OCI-LY3 (cell line): ENCODE results near the gene ASMTL.

Experiments used
- H2AFZ ChIP-seq: fragments of 200-600, 300-600 bp; shearing (Covaris generic); 2 replicates; pipeline ENCODE4 v1.6.0; 2014; ENCODE audit warnings: antibody characterized with exemption, low read depth, low read length
- H3K27ac ChIP-seq: fragments of 200-600, 300-600 bp; sonication (generic); 2 replicates; pipeline ENCODE4 v1.5.1; 2014; ENCODE audit warnings: mild to moderate bottlenecking, low read length, moderate library complexity, mixed read lengths
- H3K27me3 ChIP-seq: fragments of 200-600, 300-600 bp; sonication (generic); 2 replicates; pipeline ENCODE4 v1.6.1; 2014; ENCODE audit warnings: low read depth, low read length, mixed read lengths
- H3K36me3 ChIP-seq: fragments of 200-600, 300-600 bp; sonication (generic); replicated peaks from 2 replicates; pipeline ENCODE3; 2014; ENCODE audit warnings: low read depth, low read length, mixed read lengths
- H3K4me1 ChIP-seq: fragments of 300-600, 200-600 bp; sonication (generic); 2 replicates; pipeline ENCODE4 v1.6.1; 2014; ENCODE audit warnings: low read length, mixed read lengths
- H3K4me2 ChIP-seq: fragments of 200-600, 300-600 bp; sonication (generic); 2 replicates; pipeline ENCODE4 v1.6.1; 2014; ENCODE audit warnings: low read length, mixed read lengths
- H3K4me3 ChIP-seq: fragments of 300-600, 200-600 bp; sonication (generic); 2 replicates; pipeline ENCODE4 v1.5.1; 2014; ENCODE audit warnings: antibody characterized with exemption, mild to moderate bottlenecking, low read length, moderate library complexity
- H3K79me2 ChIP-seq: fragments of 300-600, 200-600 bp; shearing (Covaris generic); 2 replicates; pipeline ENCODE4 v1.6.1; 2014; ENCODE audit warnings: mild to moderate bottlenecking, low read length, mixed read lengths
- H3K9ac ChIP-seq: fragments of 300-600, 200-600 bp; shearing (Covaris generic); 2 replicates; pipeline ENCODE4 v1.6.0; 2014; ENCODE audit warnings: mild to moderate bottlenecking, low read length, moderate library complexity
- H3K9me3 ChIP-seq: fragments of 200-600, 300-600 bp; shearing (Covaris generic); 2 replicates; pipeline ENCODE4 v1.6.1; 2014; ENCODE audit warnings: low read length, mixed read lengths; ENCODE audit not compliant: insufficient read depth
- H4K20me1 ChIP-seq: fragments of 200-600, 300-600 bp; sonication (generic); 2 replicates; pipeline ENCODE4 v1.6.1; 2016; ENCODE audit warnings: low read length, mixed read lengths; ENCODE audit not compliant: insufficient read depth
- EZH2phosphoT487 ChIP-seq: fragments of 200-600 bp; shearing (Covaris generic); IDR thresholded peaks from 2 replicates; pipeline ENCODE4 v1.6.1; 2018; ENCODE audit warnings: antibody characterized with exemption, mixed run types, low read depth
- TF ChIP-seq, protein P1 (sequence below): fragments of 200-600, 300-600 bp; sonication (generic); IDR thresholded peaks from 2 replicates; pipeline ENCODE4 v1.5.1; 2014; ENCODE audit warnings: antibody characterized with exemption, low read length, low read depth

ASMTL gene

DNA sequence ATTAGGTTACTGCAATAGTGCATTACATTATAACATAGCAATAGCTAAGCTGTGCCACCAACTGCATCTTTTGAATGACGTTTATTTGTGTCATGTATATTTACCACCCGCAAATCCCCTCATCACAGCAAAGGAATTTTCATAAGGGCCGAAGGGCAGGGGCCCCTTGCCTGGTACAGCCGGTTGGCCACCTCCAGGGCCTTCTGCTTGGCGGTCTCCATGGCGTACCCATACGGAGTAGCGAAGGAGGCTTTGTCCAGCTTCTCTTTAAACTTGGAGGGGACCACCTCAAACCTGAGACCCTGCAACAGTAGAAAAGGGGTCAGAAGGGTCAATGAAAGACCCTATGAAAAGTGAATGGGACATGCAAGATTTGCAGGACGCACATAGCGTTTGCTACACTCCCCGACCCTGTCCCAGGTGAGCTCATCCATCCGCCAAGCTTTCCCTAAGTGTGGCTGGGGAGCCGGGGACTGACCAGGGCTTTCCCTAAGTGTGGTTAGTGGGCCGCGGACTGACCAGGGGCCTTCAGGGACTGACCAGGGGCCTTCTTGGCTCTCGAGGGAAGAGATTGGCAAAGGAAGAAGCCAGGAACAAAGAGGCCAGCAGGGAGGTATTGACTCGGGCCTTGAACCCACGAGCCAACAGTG lies 10.6 kb downstream of the ASMTL start:
- peaks cover 54% of the 10 kb centered on the region for H3K79me2 ChIP-seq
- TF ChIP-seq EZH2phosphoT487 = no peak
- TF ChIP-seq, protein P1, sequence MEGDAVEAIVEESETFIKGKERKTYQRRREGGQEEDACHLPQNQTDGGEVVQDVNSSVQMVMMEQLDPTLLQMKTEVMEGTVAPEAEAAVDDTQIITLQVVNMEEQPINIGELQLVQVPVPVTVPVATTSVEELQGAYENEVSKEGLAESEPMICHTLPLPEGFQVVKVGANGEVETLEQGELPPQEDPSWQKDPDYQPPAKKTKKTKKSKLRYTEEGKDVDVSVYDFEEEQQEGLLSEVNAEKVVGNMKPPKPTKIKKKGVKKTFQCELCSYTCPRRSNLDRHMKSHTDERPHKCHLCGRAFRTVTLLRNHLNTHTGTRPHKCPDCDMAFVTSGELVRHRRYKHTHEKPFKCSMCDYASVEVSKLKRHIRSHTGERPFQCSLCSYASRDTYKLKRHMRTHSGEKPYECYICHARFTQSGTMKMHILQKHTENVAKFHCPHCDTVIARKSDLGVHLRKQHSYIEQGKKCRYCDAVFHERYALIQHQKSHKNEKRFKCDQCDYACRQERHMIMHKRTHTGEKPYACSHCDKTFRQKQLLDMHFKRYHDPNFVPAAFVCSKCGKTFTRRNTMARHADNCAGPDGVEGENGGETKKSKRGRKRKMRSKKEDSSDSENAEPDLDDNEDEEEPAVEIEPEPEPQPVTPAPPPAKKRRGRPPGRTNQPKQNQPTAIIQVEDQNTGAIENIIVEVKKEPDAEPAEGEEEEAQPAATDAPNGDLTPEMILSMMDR = no peak
- no peak overlapping the region for H2AFZ ChIP-seq
- H3K4me1 ChIP-seq = no peaks in the 10 kb centered on the region
- H3K9ac ChIP-seq = no peak overlapping the region
- H3K27ac ChIP-seq = no peak overlapping the region
- H3K4me3 ChIP-seq = no peak overlapping the region
- no peak overlapping the region for H3K4me2 ChIP-seq
- H3K27me3 ChIP-seq = no peaks in the 10 kb centered on the region
- peaks cover 67% of the 10 kb centered on the region for H3K36me3 ChIP-seq
- peaks cover 28% of the 10 kb centered on the region for H4K20me1 ChIP-seq
- H3K9me3 ChIP-seq = no peaks in the 10 kb centered on the region

DNA sequence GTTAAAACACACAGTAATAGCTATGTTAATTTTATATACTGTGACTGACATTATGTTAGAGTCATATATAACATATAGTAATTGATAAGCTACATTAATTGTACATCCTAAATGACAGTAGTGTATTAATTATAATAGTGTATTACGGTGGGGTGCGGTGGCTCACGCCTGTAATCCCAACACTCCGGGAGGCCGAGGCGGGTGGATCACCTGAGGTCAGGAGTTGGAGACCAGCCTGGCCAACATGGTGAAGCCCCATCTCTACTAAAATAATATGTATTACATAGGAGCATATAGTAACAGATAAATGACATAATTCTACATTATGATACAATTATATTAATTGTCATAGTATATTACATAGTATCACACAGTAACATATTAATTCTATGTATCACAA lies 12.2 kb downstream of the ASMTL start:
- no peaks in the 10 kb centered on the region for H3K27me3 ChIP-seq
- no peak overlapping the region for H3K4me2 ChIP-seq
- peaks cover 43% of the 10 kb centered on the region for H3K79me2 ChIP-seq
- no peak overlapping the region for H2AFZ ChIP-seq
- no peak overlapping the region for H3K9ac ChIP-seq
- H3K36me3 ChIP-seq = peaks cover 74% of the 10 kb centered on the region
- H4K20me1 ChIP-seq = peaks cover 26% of the 10 kb centered on the region
- H3K4me1 ChIP-seq = no peaks in the 10 kb centered on the region
- no peak overlapping the region for H3K4me3 ChIP-seq
- H3K27ac ChIP-seq = no peak overlapping the region
- H3K9me3 ChIP-seq = no peaks in the 10 kb centered on the region
- no peak for TF ChIP-seq EZH2phosphoT487
- TF ChIP-seq, protein P1 = no peak

DNA sequence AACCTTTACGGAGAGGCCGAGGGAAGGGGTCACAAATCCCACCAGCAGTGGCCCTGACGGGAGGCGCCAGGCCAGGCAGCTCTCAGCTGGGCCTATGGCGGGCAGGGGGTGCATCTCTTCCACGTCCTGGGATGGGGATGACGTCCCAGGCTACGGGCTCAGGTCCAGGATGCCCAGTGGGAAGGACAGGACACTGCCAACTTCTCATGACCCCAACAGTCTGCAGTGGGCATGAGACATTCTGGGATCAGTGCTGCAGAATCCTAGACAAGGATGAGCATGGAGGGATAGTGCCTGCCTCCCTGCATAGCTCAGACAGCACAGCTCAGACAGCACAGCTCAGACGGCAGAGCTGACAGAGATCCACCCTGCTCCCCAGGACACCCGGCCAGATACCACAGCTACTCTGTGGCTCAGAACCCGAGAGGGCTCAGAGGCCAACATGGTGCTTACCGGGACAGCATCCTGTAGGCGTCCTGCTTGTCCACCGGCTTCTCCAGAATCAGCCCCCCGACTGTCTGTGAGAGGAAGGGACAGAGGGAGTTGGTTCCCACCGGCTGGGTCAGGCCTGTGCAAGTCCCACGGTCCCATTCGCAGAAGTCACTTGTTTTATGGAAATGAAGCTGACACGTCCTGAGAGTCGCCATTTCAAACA lies 17.3 kb downstream of the ASMTL start:
- Histone ChIP-seq H2AFZ (no peak overlapping the region), H3K4me3 (no peak overlapping the region), H3K27ac (no peak overlapping the region), H3K9ac (no peak overlapping the region), H3K36me3 (peaks cover 60% of the 10 kb centered on the region), H3K27me3 (no peaks in the 10 kb centered on the region), H3K9me3 (no peaks in the 10 kb centered on the region), H3K4me2 (no peak overlapping the region), H3K79me2 (0 out of 2 replicates have a peak, but pooled peaks cover 4% of the 10 kb centered on the region), H4K20me1 (no peaks in the 10 kb centered on the region), H3K4me1 (no peaks in the 10 kb centered on the region)
- no peak for TF ChIP-seq EZH2phosphoT487
- TF ChIP-seq, protein P1 = no peak

DNA sequence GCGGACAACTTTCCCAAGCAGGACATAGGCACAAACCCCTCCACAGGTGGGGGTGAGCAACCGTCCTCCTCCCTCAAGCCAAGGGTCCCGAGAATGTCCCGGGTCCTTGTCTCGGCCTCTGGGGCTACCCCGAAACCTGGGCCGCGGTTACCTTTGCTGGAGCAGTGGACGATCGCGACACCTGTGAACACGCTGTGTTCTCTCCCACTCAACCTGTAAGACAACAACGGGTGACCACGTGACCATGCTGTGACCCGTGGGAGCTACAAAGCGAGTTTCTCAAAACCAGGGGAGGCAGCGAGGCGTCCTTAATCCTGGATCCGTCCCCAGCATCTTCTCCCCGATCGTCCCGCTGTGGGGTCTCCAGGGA lies 17.9 kb downstream of the ASMTL start:
- no peak overlapping the region for H2AFZ ChIP-seq
- TF ChIP-seq, protein P1 = no peak
- TF ChIP-seq EZH2phosphoT487 = no peak
- H3K4me3 ChIP-seq = no peak overlapping the region
- 0 out of 2 replicates have a peak, but pooled peaks cover 4% of the 10 kb centered on the region for H3K79me2 ChIP-seq
- no peak overlapping the region for H3K4me2 ChIP-seq
- H3K27ac ChIP-seq = no peak overlapping the region
- peaks cover 61% of the 10 kb centered on the region for H3K36me3 ChIP-seq
- no peaks in the 10 kb centered on the region for H4K20me1 ChIP-seq
- H3K27me3 ChIP-seq = no peaks in the 10 kb centered on the region
- no peaks in the 10 kb centered on the region for H3K9me3 ChIP-seq
- no peak overlapping the region for H3K9ac ChIP-seq
- H3K4me1 ChIP-seq = no peaks in the 10 kb centered on the region
